ENCODE results near the gene SMG6. TPM values are rescaled to one million over a fixed set of nuclear protein-coding genes. Genes with fewer than 3 reads are reported as not detected.

The SMG6 gene
- polyA plus RNA-seq, 1 donor from 2014 or later, result 5.9 TPM

DNA sequence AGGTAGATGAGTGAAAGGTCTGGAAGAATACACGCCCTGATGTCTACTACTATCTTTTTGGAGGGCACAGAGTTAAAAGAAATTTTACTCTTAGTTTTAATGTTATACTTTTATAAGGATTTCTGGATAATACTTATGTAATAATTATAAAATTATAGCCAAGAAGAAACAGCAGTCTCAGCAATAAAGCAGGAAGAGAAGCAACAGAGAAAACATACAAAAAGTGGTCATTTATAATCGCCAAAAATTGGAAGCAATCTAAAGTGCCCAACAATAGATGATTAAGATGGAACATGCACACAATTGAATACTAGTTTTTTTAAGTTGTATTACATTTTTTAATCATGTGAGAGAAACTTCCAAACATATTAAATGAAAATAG lies 64.4 kb downstream of the SMG6 start:
- no peaks in the 10 kb centered on the region for H3K9me3 Mint-ChIP-seq
- H3K27ac Mint-ChIP-seq, result peak overlapping the region; percentile 68 to 89 (median 69)
- H3K4me3 Mint-ChIP-seq, result peak overlapping the region in 3 of 4 donors; percentile 29 to 79 (median 75)
- peaks cover 3% of the 10 kb centered on the region for H3K36me3 Mint-ChIP-seq
- no peaks in the 10 kb centered on the region for H3K27me3 Mint-ChIP-seq
- peaks cover 22 to 25% (median 25%) of the 10 kb centered on the region in 3 donors for H3K4me1 Mint-ChIP-seq

- no peaks in the 10 kb centered on the region for H3K9me3 Mint-ChIP-seq
- peaks cover 22 to 25% (median 24%) of the 10 kb centered on the region in 3 donors for H3K4me1 Mint-ChIP-seq
- no peaks in the 10 kb centered on the region for H3K27me3 Mint-ChIP-seq
- H3K27ac Mint-ChIP-seq, result peak overlapping the region; percentile 68 to 89 (median 69)
- peak overlapping the region; percentile 29 to 79 (median 52) for H3K4me3 Mint-ChIP-seq
- peaks cover 3% of the 10 kb centered on the region for H3K36me3 Mint-ChIP-seq
These were observed 65.0 kb downstream of the SMG6 start for GRCh38 chr17:2238432-2239169.

DNA sequence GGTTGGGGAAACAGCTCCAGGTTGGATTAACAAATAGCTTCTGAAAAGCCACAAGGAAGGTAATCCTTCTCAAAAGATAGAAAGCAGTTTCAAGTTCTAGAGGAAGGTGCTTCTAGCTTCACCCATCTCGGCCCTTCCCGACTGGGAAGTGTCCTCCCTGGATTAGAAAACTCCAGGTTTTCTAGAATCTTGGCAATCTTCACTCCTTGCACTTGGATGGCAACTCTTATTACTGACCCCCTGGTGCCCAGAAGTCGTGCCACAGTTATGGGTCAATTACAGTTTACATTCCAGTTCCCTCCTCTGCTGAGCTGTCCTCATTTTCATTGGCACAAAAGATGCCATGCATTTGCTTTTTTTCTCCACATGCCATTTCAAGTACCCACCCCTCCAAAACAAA lies 65.6 kb downstream of the SMG6 start:
- H3K4me1 Mint-ChIP-seq, result peaks cover 22 to 26% (median 24%) of the 10 kb centered on the region in 3 donors
- H3K4me3 Mint-ChIP-seq, result no peak overlapping the region
- H3K36me3 Mint-ChIP-seq, result peaks cover 3% of the 10 kb centered on the region
- H3K27me3 Mint-ChIP-seq, result no peaks in the 10 kb centered on the region
- no peak overlapping the region for H3K27ac Mint-ChIP-seq
- H3K9me3 Mint-ChIP-seq, result no peaks in the 10 kb centered on the region

GRCh38 chr17:2237521-2237921 lies 66.1 kb downstream of the SMG6 start:
- no peak overlapping the region for H3K4me3 Mint-ChIP-seq
- no peak overlapping the region for H3K27ac Mint-ChIP-seq
- H3K9me3 Mint-ChIP-seq, result no peaks in the 10 kb centered on the region
- H3K27me3 Mint-ChIP-seq, result no peaks in the 10 kb centered on the region
- peaks cover 1% of the 10 kb centered on the region for H3K36me3 Mint-ChIP-seq
- peaks cover 22 to 27% (median 25%) of the 10 kb centered on the region in 3 donors for H3K4me1 Mint-ChIP-seq

DNA sequence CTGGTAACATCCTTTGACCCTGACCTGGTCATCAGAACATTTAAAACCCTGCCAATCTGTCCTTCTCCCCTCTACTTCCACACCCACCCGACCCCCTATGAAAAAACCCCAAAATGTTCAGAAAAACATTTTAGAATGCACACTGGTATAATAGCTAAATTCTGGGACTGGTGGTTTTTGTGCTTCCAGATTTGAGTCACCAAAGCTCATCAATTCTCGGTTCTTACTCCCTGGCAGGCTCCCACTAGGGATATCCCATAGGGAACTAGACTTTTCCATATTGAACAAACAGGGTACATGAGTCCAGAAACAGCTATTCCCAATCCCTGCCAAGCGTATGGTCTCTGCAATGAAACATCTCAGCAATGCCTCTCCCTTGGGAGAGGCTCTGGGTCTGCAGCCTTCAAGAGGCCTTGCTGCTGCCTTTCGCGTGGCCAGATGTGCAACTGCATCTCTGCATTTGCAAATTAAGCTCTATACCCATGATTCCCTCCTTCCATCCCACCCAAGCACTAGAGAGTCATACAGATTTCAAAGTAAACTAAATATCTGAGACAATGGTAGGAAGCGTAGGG lies 67.7 kb downstream of the SMG6 start:
- no peaks in the 10 kb centered on the region for H3K9me3 Mint-ChIP-seq
- peaks cover 18 to 25% (median 19%) of the 10 kb centered on the region in 3 donors for H3K4me1 Mint-ChIP-seq
- no peak overlapping the region for H3K4me3 Mint-ChIP-seq
- no peak overlapping the region for H3K27ac Mint-ChIP-seq
- H3K36me3 Mint-ChIP-seq, result no peaks in the 10 kb centered on the region
- no peaks in the 10 kb centered on the region for H3K27me3 Mint-ChIP-seq

DNA sequence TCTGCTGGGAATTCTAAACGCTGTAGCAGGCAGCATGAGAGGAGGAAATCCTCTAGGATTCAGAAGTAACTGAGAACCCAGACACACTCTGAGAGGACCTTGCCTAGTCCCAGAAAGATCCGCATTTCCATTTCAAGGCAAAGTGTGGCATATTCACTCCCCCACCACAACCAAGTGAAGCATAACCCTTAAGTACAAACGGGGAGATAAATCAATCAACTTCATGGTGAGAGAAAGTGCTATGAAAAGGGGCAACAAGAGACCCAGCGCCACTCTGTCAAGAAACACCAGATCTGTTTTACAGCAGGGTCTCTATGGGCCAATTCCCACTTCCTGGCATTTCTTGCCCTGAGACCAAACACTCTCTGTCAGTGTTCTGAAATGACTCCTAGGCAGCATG lies 68.3 kb downstream of the SMG6 start:
- Mint-ChIP-seq H3K4me1 (peaks cover 13 to 20% (median 13%) of the 10 kb centered on the region in 3 donors), H3K9me3 (no peaks in the 10 kb centered on the region), H3K36me3 (no peaks in the 10 kb centered on the region), H3K27me3 (no peaks in the 10 kb centered on the region), H3K4me3 (no peak overlapping the region), H3K27ac (no peak overlapping the region)

DNA sequence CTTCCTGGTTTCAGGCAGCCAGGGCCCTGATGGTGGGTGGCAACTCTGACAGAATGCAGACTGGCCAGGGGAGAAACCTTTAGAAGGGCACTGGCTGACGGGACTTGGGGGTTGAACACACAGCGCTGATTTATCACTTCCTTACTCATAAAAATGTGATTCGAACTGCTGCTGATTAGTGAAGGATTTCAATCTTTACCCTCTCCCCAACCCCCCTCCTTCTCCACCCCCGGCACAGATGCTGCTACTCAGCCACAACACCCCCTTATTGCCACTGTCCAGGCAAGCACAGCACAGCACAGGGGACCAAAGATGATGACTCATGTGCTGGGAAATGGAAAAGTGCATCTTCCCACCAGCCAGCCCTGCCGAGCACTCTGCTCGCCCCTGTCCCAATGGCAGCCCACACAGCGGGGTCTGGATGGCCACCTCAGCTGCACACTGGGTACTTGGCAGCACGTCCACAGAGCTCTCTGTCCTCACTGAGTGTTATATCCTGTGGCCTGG lies 70.1 kb downstream of the SMG6 start:
- Mint-ChIP-seq H3K27me3 (no peaks in the 10 kb centered on the region), H3K4me3 (no peak overlapping the region), H3K36me3 (no peaks in the 10 kb centered on the region), H3K4me1 (peaks cover 2 to 8% (median 3%) of the 10 kb centered on the region in 3 donors), H3K9me3 (no peaks in the 10 kb centered on the region), H3K27ac (no peak overlapping the region)

- no peak overlapping the region for H3K27ac Mint-ChIP-seq
These were observed 71.3 kb downstream of the SMG6 start for GRCh38 chr17:2232244-2232638.

GRCh38 chr17:2230877-2231276 lies 72.7 kb downstream of the SMG6 start:
- H3K4me3 Mint-ChIP-seq, result no peak overlapping the region
- no peaks in the 10 kb centered on the region for H3K36me3 Mint-ChIP-seq
- no peaks in the 10 kb centered on the region for H3K27me3 Mint-ChIP-seq
- H3K27ac Mint-ChIP-seq, result peak overlapping the region in 1 of 3 donors; percentile 23
- peaks cover 0 to 3% (median 2%) of the 10 kb centered on the region in 3 donors for H3K4me1 Mint-ChIP-seq
- H3K9me3 Mint-ChIP-seq, result no peaks in the 10 kb centered on the region

More at GRCh38 chr17:2232244-2232638, 71.3 kb downstream of the SMG6 start:
- H3K27me3 Mint-ChIP-seq, result no peaks in the 10 kb centered on the region
- peaks cover 0 to 3% (median 2%) of the 10 kb centered on the region in 3 donors for H3K4me1 Mint-ChIP-seq
- H3K4me3 Mint-ChIP-seq, result no peak overlapping the region
- H3K9me3 Mint-ChIP-seq, result no peaks in the 10 kb centered on the region
- H3K36me3 Mint-ChIP-seq, result no peaks in the 10 kb centered on the region

DNA sequence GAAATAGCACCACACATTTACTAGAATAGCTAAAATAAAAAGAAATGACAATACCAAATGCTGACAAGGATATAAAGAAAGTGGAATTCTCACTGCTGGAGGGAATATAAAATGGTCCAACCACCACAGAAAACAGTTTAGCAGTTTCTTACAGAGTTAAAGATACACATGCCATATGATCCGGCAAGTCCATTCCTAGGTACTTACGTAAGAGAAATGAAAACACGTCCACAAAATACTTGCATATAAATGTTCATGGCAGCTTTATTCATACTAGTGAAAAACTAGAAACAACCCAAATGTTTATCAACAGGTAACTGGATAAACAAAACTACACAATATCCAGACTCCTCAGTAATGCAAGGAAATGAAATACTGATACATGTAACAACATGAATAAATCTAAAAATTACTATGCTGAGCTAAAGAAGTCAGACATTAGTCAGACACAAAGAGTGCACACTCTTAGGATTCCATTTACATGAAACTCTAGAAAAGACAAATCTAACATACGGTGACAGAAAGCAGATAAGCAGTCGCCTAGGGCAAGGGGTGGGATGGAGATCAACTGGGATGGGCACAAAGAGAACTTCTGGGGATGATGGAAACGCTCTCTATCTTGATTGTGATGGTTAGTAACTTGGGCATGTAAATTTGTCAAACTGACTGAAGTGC lies 76.4 kb downstream of the SMG6 start:
- peaks cover 6 to 12% (median 11%) of the 10 kb centered on the region in 3 donors for H3K4me1 Mint-ChIP-seq
- no peaks in the 10 kb centered on the region for H3K9me3 Mint-ChIP-seq
- H3K27ac Mint-ChIP-seq, result no peak overlapping the region
- peaks cover 4% of the 10 kb centered on the region for H3K36me3 Mint-ChIP-seq
- H3K27me3 Mint-ChIP-seq, result no peaks in the 10 kb centered on the region
- H3K4me3 Mint-ChIP-seq, result no peak overlapping the region

- no peaks in the 10 kb centered on the region for H3K9me3 Mint-ChIP-seq
- peaks cover 6% of the 10 kb centered on the region for H3K36me3 Mint-ChIP-seq
- H3K27ac Mint-ChIP-seq, result peak overlapping the region in 2 of 3 donors; percentile 6 to 34
These were observed 80.0 kb downstream of the SMG6 start for GRCh38 chr17:2223617-2223927.

GRCh38 chr17:2222901-2223616 lies 80.5 kb downstream of the SMG6 start:
- peak overlapping the region; percentile 6 to 59 (median 34) for H3K27ac Mint-ChIP-seq
- H3K4me1 Mint-ChIP-seq, result peaks cover 11 to 16% (median 15%) of the 10 kb centered on the region in 3 donors

More at GRCh38 chr17:2223617-2223927, 80.0 kb downstream of the SMG6 start:
- Mint-ChIP-seq H3K4me3 (no peak overlapping the region), H3K4me1 (peaks cover 8 to 13% (median 13%) of the 10 kb centered on the region in 3 donors), H3K27me3 (no peaks in the 10 kb centered on the region)

GRCh38 chr17:2222301-2222700 lies 81.3 kb downstream of the SMG6 start:
- peaks cover 15 to 16% (median 16%) of the 10 kb centered on the region in 3 donors for H3K4me1 Mint-ChIP-seq

More at GRCh38 chr17:2222901-2223616, 80.5 kb downstream of the SMG6 start:
- no peak overlapping the region for H3K4me3 Mint-ChIP-seq
- no peaks in the 10 kb centered on the region for H3K9me3 Mint-ChIP-seq
- peaks cover 9% of the 10 kb centered on the region for H3K36me3 Mint-ChIP-seq
- no peaks in the 10 kb centered on the region for H3K27me3 Mint-ChIP-seq

GRCh38 chr17:2218426-2218825 lies 85.2 kb downstream of the SMG6 start:
- Mint-ChIP-seq H3K27ac (peak overlapping the region in 2 of 3 donors; percentile 46 to 78), H3K27me3 (no peaks in the 10 kb centered on the region), H3K9me3 (no peaks in the 10 kb centered on the region), H3K4me1 (peaks cover 28 to 33% (median 33%) of the 10 kb centered on the region in 3 donors), H3K4me3 (peak overlapping the region in 2 of 4 donors; percentile 36 to 82), H3K36me3 (peaks cover 8% of the 10 kb centered on the region)

More at GRCh38 chr17:2222301-2222700, 81.3 kb downstream of the SMG6 start:
- Mint-ChIP-seq H3K4me3 (no peak overlapping the region), H3K9me3 (no peaks in the 10 kb centered on the region), H3K27ac (peak overlapping the region in 1 of 3 donors; percentile 69), H3K27me3 (no peaks in the 10 kb centered on the region), H3K36me3 (peaks cover 10% of the 10 kb centered on the region)
